Astrocyte of the cerebellum (primary cell): ENCODE measurements around the gene ROR1.

Source experiments
- DNase-seq: peaks from one replicate; pipeline ENCODE4 v3.0.0-alpha.2; 2011; ENCODE audit warnings: low read depth
- H3K4me3 ChIP-seq: 2 replicates; pipeline ENCODE4 v1.5.1; 2011; ENCODE audit warnings: mild to moderate bottlenecking, low read depth, low read length, moderate library complexity
- CTCF ChIP-seq: IDR thresholded peaks from 2 replicates; pipeline ENCODE4 v1.5.1; 2012; ENCODE audit warnings: low read length, low read depth, moderate library complexity, mild to moderate bottlenecking; ENCODE audit errors: missing control alignments
- in situ Hi-C: cut with HindIII; loops from 2 replicates; pipeline ENCODE4 v1.10.0; 2017; ENCODE audit warnings: low sequenced_read_pairs

The ROR1 gene

GRCh38 chr1:64010316-64010715, 236.5 kb downstream of the ROR1 start:
- no peak overlapping the region for H3K4me3 ChIP-seq
- DNase-seq = no peak
- in situ Hi-C loops = no loop called here
- no peak for TF ChIP-seq CTCF

- TF ChIP-seq CTCF = no peak
- DNase-seq = no peak
- H3K4me3 ChIP-seq = no peak overlapping the region
- in situ Hi-C loops = no loop called here
Measured at GRCh38 chr1:64013395-64013794, 239.6 kb downstream of the ROR1 start.

GRCh38 chr1:64019818-64020217, 246.0 kb downstream of the ROR1 start:
- in situ Hi-C loops = no loop called here
- no peak for DNase-seq
- no peak overlapping the region for H3K4me3 ChIP-seq
- TF ChIP-seq CTCF = no peak

- DNase-seq = no peak
- TF ChIP-seq CTCF = no peak
- in situ Hi-C loops = no loop called here
- H3K4me3 ChIP-seq = no peak overlapping the region
Measured at GRCh38 chr1:64021066-64021465, 247.2 kb downstream of the ROR1 start.

- in situ Hi-C loops = no loop called here
- no peak for DNase-seq
- H3K4me3 ChIP-seq = no peak overlapping the region
- TF ChIP-seq CTCF = no peak
Measured at GRCh38 chr1:64025051-64025450, 251.2 kb downstream of the ROR1 start.

GRCh38 chr1:64029037-64029436, 255.2 kb downstream of the ROR1 start:
- H3K4me3 ChIP-seq = no peak overlapping the region
- no peak for DNase-seq
- no peak for TF ChIP-seq CTCF
- in situ Hi-C loops = no loop called here

GRCh38 chr1:64030411-64030810, 256.6 kb downstream of the ROR1 start:
- in situ Hi-C loops = no loop called here
- H3K4me3 ChIP-seq = no peak overlapping the region
- no peak for DNase-seq
- TF ChIP-seq CTCF = no peak
